ENCODE results near the gene CCDC9B.

Gene CCDC9B

DNA sequence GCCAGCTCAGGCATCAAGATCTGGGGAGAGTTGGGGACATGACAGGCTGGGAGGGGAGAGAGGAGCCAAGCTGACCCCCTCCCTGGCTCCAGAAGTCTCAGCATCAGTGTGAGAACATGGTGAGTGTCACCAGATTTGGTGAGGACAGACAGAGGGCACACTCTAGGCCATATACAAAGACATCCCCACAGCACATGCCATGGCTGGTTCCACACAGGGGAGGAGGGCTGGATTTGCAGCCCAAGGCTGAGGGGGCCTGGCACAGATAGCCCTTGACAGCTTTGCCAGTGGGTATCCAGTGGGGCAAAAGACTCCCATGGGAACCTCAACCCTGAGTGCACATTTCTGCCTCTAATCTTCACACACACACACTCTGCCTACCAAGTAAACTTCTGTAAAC lies 47.7 kb downstream of the CCDC9B start:
- TF ChIP-seq EZH2phosphoT487 (IDR thresholded peaks at IDR 0.05; ENCODE audit: borderline replicate concordance, low read length) = no peak
- TF ChIP-seq, protein P1, sequence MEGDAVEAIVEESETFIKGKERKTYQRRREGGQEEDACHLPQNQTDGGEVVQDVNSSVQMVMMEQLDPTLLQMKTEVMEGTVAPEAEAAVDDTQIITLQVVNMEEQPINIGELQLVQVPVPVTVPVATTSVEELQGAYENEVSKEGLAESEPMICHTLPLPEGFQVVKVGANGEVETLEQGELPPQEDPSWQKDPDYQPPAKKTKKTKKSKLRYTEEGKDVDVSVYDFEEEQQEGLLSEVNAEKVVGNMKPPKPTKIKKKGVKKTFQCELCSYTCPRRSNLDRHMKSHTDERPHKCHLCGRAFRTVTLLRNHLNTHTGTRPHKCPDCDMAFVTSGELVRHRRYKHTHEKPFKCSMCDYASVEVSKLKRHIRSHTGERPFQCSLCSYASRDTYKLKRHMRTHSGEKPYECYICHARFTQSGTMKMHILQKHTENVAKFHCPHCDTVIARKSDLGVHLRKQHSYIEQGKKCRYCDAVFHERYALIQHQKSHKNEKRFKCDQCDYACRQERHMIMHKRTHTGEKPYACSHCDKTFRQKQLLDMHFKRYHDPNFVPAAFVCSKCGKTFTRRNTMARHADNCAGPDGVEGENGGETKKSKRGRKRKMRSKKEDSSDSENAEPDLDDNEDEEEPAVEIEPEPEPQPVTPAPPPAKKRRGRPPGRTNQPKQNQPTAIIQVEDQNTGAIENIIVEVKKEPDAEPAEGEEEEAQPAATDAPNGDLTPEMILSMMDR (IDR thresholded peaks at IDR 0.05; ENCODE audit: low read depth, low read length, poor library complexity, severe bottlenecking) = no peak
- no peaks in the 10 kb centered on the region for H3K27me3 ChIP-seq (ENCODE audit: control insufficient read depth, low read length)
- H4K20me1 ChIP-seq (ENCODE audit: control insufficient read depth, insufficient read depth, low read depth, low read length) = no peaks in the 10 kb centered on the region
- H3K4me1 ChIP-seq (ENCODE audit: control insufficient read depth, low read length) = peaks cover 11% of the 10 kb centered on the region
- no peak overlapping the region for H3K27ac ChIP-seq (ENCODE audit: low read depth, low read length)
- no peaks in the 10 kb centered on the region for H3K36me3 ChIP-seq (ENCODE audit: control insufficient read depth, low read length)
- no peak overlapping the region for H3K4me3 ChIP-seq (ENCODE audit: low read length)
- no peaks in the 10 kb centered on the region for H3K9me3 ChIP-seq (ENCODE audit: control insufficient read depth, insufficient read depth, low read length)
- H3F3A ChIP-seq (ENCODE audit: control insufficient read depth, insufficient read depth) = no peaks in the 10 kb centered on the region
- H3K9me2 ChIP-seq (replicated peaks; ENCODE audit: control insufficient read depth, low read length) = no peaks in the 10 kb centered on the region
- H3K79me2 ChIP-seq (ENCODE audit: control insufficient read depth, low read length) = no peaks in the 10 kb centered on the region
- no peak overlapping the region for H3K4me2 ChIP-seq (ENCODE audit: low read length)

- H3K4me1 ChIP-seq (ENCODE audit: control insufficient read depth, low read length) = peaks cover 11% of the 10 kb centered on the region
- H3F3A ChIP-seq (ENCODE audit: control insufficient read depth, insufficient read depth) = no peaks in the 10 kb centered on the region
- H3K79me2 ChIP-seq (ENCODE audit: control insufficient read depth, low read length) = no peaks in the 10 kb centered on the region
- no peaks in the 10 kb centered on the region for H4K20me1 ChIP-seq (ENCODE audit: control insufficient read depth, insufficient read depth, low read depth, low read length)
- H3K9me2 ChIP-seq (replicated peaks; ENCODE audit: control insufficient read depth, low read length) = no peaks in the 10 kb centered on the region
- H3K27ac ChIP-seq (ENCODE audit: low read depth, low read length) = no peak overlapping the region
- no peak overlapping the region for H3K4me2 ChIP-seq (ENCODE audit: low read length)
- TF ChIP-seq, protein P1 (IDR thresholded peaks at IDR 0.05; ENCODE audit: low read depth, low read length, poor library complexity, severe bottlenecking) = no peak
- no peak for TF ChIP-seq EZH2phosphoT487 (IDR thresholded peaks at IDR 0.05; ENCODE audit: borderline replicate concordance, low read length)
- H3K4me3 ChIP-seq (ENCODE audit: low read length) = no peak overlapping the region
- no peaks in the 10 kb centered on the region for H3K36me3 ChIP-seq (ENCODE audit: control insufficient read depth, low read length)
- no peaks in the 10 kb centered on the region for H3K27me3 ChIP-seq (ENCODE audit: control insufficient read depth, low read length)
- H3K9me3 ChIP-seq (ENCODE audit: control insufficient read depth, insufficient read depth, low read length) = no peaks in the 10 kb centered on the region
These were observed 48.5 kb downstream of the CCDC9B start for GRCh38 chr15:40292246-40292645.

DNA sequence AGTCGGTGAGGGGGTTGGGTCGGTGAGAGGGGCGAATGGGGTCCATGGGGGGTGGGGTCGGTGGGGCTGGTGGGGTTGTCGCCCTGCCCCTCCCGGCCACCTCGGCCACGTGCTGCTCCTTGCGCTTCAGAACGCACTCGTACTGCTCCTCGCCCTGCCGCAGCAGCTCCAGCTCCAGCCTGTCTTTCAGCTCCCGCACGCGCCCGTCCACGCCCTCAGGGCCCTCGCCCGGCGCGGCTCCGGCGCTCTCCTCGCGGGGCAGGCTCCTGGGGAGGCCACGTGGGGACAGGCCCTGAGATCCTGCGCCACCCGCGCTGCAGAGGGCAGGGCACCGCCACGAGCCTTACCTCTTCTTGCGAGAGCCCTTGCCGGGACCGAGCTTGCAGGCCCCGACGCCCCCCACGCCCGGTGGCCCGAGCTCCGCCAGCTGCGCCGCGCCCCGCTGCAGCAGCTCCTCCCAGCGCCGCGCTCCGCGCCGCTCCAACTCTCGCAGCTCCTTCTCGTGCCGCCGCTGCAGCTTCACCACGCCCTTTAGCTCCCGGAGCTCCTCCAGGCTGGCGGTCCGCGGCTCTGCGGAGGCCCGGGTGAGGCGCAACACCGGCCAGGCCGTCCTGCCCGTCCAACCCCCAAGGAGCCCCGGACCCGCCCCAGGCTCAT lies 49.7 kb downstream of the CCDC9B start:
- Histone ChIP-seq H3K36me3 (ENCODE audit: control insufficient read depth, low read length) (no peaks in the 10 kb centered on the region), H3K4me2 (ENCODE audit: low read length) (no peak overlapping the region), H3K9me2 (replicated peaks; ENCODE audit: control insufficient read depth, low read length) (no peaks in the 10 kb centered on the region), H3K27me3 (ENCODE audit: control insufficient read depth, low read length) (no peaks in the 10 kb centered on the region), H3K27ac (ENCODE audit: low read depth, low read length) (no peak overlapping the region), H3K79me2 (ENCODE audit: control insufficient read depth, low read length) (no peaks in the 10 kb centered on the region), H3K9me3 (ENCODE audit: control insufficient read depth, insufficient read depth, low read length) (no peaks in the 10 kb centered on the region), H3F3A (ENCODE audit: control insufficient read depth, insufficient read depth) (no peaks in the 10 kb centered on the region), H4K20me1 (ENCODE audit: control insufficient read depth, insufficient read depth, low read depth, low read length) (no peaks in the 10 kb centered on the region), H3K4me1 (ENCODE audit: control insufficient read depth, low read length) (peaks cover 11% of the 10 kb centered on the region), H3K4me3 (ENCODE audit: low read length) (no peak overlapping the region)
- TF ChIP-seq, protein P1 (IDR thresholded peaks at IDR 0.05; ENCODE audit: low read depth, low read length, poor library complexity, severe bottlenecking) = no peak
- TF ChIP-seq EZH2phosphoT487 (IDR thresholded peaks at IDR 0.05; ENCODE audit: borderline replicate concordance, low read length) = no peak
